Activated naive CD4-positive, alpha-beta T cell treated with anti-CD3 and anti-CD28 coated beads, Interleukin-2, amount 10 ng/mL, durations not matched to agents 7 days and 5 days (primary cell): ENCODE results near the gene TRPM2.
"Not testable (repeated sequence)": the region's sequence is repeated elsewhere in the genome, so short reads cannot be mapped to it uniquely, and the experiment has no call there.

Experiments used
- CTCF ChIA-PET: fragments of 350-600 bp; sonication (Branson Sonifier 250); formaldehyde crosslinking; loops from one replicate; lab custom pipeline; 2021; ENCODE audit warnings: antibody characterized with exemption; lab: Charles Lee
- DNase-seq: peaks from one replicate; pipeline ENCODE4 v3.0.0-alpha.2; 2020
- H3K27ac Mint-ChIP-seq: one replicate; pipeline ENCODE4 v1.8.0; 2021; ENCODE audit warnings: mild to moderate bottlenecking, moderate library complexity, mixed read lengths
- H3K27me3 Mint-ChIP-seq: one replicate; pipeline ENCODE4 v1.8.0; 2021; ENCODE audit warnings: mild to moderate bottlenecking, mixed read lengths
- H3K36me3 Mint-ChIP-seq: one replicate; pipeline ENCODE4 v1.8.0; 2021; ENCODE audit warnings: mixed read lengths
- H3K4me1 Mint-ChIP-seq: one replicate; pipeline ENCODE4 v1.8.0; 2021; ENCODE audit warnings: mixed read lengths
- H3K4me3 Mint-ChIP-seq: one replicate; pipeline ENCODE4 v1.8.0; 2021; ENCODE audit warnings: mild to moderate bottlenecking, moderate library complexity, mixed read lengths
- H3K9me3 Mint-ChIP-seq: one replicate; pipeline ENCODE4 v1.8.0; 2021; ENCODE audit warnings: mixed read lengths

TRPM2 gene

GRCh38 chr21:44335266-44336059, 18.0 kb upstream of the TRPM2 start:
- Mint-ChIP-seq H3K27ac (no peak overlapping the region), H3K9me3 (no peaks in the 10 kb centered on the region), H3K27me3 (no peaks in the 10 kb centered on the region), H3K4me3 (no peak overlapping the region), H3K36me3 (no peaks in the 10 kb centered on the region), H3K4me1 (peaks cover 22% of the 10 kb centered on the region)
- CTCF ChIA-PET = no interaction called here
- DNase-seq = no peak

- Mint-ChIP-seq H3K36me3 (no peaks in the 10 kb centered on the region), H3K4me1 (peaks cover 27% of the 10 kb centered on the region), H3K9me3 (no peaks in the 10 kb centered on the region), H3K27me3 (no peaks in the 10 kb centered on the region), H3K27ac (peak overlapping the region; percentile 80), H3K4me3 (peak overlapping the region; percentile 56)
- no peak for DNase-seq
- CTCF ChIA-PET = no interaction called here
These were observed 16.0 kb upstream of the TRPM2 start for GRCh38 chr21:44337449-44337848.

DNA sequence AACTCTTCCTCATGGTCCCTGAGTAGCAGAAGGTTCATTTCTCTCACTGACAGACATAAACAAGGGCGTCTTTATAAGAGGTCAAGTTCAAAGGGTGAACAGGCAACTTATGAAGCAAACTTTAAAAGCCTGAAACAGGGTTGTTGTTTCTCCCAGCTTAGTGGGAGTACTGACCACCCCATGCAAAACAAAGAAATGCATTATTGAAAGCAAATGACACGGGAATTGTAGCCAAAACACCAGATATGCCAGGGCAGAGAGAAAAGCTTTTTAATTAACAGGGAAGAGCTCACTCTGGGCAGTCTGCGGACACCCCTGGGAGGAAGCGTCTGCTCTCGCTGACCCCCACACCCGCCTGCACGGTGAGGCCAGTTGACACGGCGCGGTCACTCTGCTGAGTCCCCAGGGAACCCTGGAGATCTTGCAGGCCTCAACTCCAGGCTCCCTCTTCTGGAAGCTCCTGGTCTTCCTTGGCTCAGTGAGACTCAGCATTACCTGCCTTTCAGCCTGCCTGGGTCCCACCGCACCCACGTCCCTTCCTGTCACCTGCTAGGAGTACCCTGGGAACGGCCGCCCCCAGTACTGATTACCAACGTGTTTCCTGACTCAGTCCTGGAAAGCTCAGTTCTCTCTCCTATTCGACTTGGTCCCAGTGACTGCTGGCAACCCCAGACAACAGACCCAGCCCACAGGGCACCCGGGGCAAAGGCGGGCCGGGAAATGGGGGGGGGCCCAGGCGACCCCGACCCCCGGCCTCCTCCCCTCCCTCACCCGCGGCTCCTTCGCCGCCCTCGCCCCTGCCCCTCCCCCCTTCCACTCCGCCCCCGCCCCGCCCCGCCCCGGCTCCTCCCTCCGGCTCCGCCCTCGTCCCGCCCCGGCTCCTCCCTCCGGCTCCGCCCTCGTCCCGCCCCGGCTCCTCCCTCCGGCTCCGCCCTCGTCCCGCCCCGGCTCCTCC, 15.2 kb upstream of the TRPM2 start:
- DNase-seq = peak; percentile 63

DNA sequence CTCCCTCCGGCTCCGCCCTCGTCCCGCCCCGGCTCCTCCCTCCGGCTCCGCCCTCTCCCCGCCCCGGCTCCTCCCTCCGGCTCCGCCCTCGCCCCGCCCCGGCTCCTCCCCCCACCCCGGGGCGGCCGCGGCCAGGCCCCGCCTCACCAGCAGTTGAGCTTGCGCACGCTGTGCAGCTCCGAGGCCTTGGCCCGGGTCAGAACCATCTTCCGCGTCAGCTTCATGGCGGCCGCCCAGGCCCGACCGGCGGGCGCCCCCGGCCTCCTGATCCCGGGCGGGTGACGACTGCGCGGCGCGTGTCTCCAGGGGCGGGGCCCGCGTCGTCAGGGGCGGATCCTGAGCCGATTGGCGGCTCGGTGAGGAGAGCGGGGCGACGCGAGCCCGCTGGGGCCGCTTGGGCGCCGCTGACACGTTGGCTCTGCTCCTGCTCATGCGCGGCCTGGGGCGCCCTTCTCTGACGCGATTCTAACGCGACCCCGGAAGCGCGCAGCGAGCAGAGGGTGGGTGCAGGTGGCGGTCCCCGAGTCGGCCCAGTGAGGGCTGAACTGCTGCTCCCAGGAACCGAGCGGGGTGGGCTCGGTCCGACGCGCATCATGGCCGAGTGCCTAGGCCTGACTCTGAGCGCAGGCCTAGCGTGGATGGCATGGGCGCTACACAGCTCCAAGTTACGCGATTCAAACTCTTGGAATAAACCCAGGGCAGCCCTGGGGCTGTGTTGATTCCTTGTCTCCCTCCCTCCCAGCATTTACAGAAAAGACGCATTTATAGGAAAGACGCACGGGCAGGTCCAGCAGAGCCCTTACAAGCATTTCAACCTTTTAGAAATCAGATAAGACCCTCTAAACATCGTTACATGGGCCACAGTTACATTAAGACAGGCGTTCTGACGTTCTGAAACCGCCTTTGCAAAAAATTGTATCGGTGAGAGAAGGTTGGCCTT, 14.2 kb upstream of the TRPM2 start, which contains the start of gene CFAP410:
Gene CFAP410, minus strand, starts transcription at position 420 of the 940 bp plus-strand sequence. Its CDS starts 196 bp downstream, at position 224.
- Mint-ChIP-seq H3K27ac (peak within 1 kb of the TSS; percentile 98), H3K4me3 (peak within 1 kb of the TSS; percentile 97)
- CTCF ChIA-PET = no interaction called here

More for the DNA sequence above, 15.2 kb upstream of the TRPM2 start:
- Mint-ChIP-seq H3K4me3 (peak overlapping the region; percentile 56), H3K27ac (peak overlapping the region; percentile 81), H3K27me3 (peaks cover 3% of the 10 kb centered on the region), H3K4me1 (peaks cover 27% of the 10 kb centered on the region), H3K36me3 (no peaks in the 10 kb centered on the region), H3K9me3 (no peaks in the 10 kb centered on the region)
- CTCF ChIA-PET = no interaction called here

GRCh38 chr21:44341726-44342458, 11.5 kb upstream of the TRPM2 start:
- Mint-ChIP-seq H3K27me3 (peaks cover 37% of the 10 kb centered on the region), H3K27ac (peak overlapping the region; percentile 52), H3K4me1 (peaks cover 27% of the 10 kb centered on the region)
- H3K36me3 Mint-ChIP-seq, H3K9me3 Mint-ChIP-seq, H3K4me3 Mint-ChIP-seq, DNase-seq: not testable (repeated sequence)
- CTCF ChIA-PET = interaction anchor here (0.8 to 1.2 kb wide), 2 partner anchors 11 to 169 kb away, joined by 3 read pairs; partner anchors contain the start of gene TRPM2

More for the DNA sequence above, 14.2 kb upstream of the TRPM2 start, which contains the start of gene CFAP410:
- peak; percentile 95 for DNase-seq
- no peaks in the 10 kb centered on the region for H3K36me3 Mint-ChIP-seq
- peaks cover 27% of the 10 kb centered on the region for H3K4me1 Mint-ChIP-seq
- peaks cover 11% of the 10 kb centered on the region for H3K27me3 Mint-ChIP-seq
- H3K9me3 Mint-ChIP-seq = no peaks in the 10 kb centered on the region

DNA sequence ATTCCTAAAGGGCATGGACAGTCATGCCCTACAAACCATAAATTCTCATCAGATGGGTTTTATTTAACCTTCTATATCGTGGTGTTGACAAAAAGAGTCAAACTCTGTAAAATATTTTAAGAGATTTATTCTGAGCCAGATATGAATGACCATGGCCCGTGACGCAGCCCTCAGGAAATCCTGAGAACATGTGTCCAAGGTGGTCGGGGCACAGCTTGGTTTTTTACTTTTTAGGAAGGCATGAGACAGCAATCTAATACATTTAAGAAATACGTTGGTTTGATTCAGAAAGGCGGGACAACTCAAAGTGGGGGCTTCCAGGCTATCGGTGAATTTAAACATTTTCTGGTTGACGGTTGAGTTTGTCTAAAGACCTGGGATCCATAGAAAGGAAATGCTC, 10.4 kb upstream of the TRPM2 start:
- CTCF ChIA-PET = interaction anchor here (0.8 kb wide), 1 partner anchor 167 kb away, joined by 3 read pairs; no protein-coding TSS in a partner anchor
- H3K4me1 Mint-ChIP-seq = peaks cover 22% of the 10 kb centered on the region
- not testable (repeated sequence) for H3K4me3 Mint-ChIP-seq, H3K9me3 Mint-ChIP-seq, H3K36me3 Mint-ChIP-seq, DNase-seq, H3K27ac Mint-ChIP-seq
- peaks cover 47% of the 10 kb centered on the region for H3K27me3 Mint-ChIP-seq

- H3K4me1 Mint-ChIP-seq = peaks cover 14% of the 10 kb centered on the region
- H3K27ac Mint-ChIP-seq = no peak overlapping the region
- H3K4me3 Mint-ChIP-seq = no peak overlapping the region
- no peak for DNase-seq
- H3K9me3 Mint-ChIP-seq = no peaks in the 10 kb centered on the region
- H3K36me3 Mint-ChIP-seq = no peaks in the 10 kb centered on the region
- peaks cover 63% of the 10 kb centered on the region for H3K27me3 Mint-ChIP-seq
- CTCF ChIA-PET = interaction anchor here (0.6 kb wide), 1 partner anchor 59 kb away, joined by 4 read pairs; no protein-coding TSS in a partner anchor
These were observed 8.8 kb upstream of the TRPM2 start for GRCh38 chr21:44344541-44345183.

GRCh38 chr21:44345495-44345894, 7.9 kb upstream of the TRPM2 start:
- Mint-ChIP-seq H3K4me1 (peaks cover 5% of the 10 kb centered on the region), H3K4me3 (no peak overlapping the region), H3K27ac (no peak overlapping the region), H3K27me3 (peaks cover 72% of the 10 kb centered on the region), H3K36me3 (no peaks in the 10 kb centered on the region), H3K9me3 (no peaks in the 10 kb centered on the region)
- no peak for DNase-seq
- CTCF ChIA-PET = no interaction called here

DNA sequence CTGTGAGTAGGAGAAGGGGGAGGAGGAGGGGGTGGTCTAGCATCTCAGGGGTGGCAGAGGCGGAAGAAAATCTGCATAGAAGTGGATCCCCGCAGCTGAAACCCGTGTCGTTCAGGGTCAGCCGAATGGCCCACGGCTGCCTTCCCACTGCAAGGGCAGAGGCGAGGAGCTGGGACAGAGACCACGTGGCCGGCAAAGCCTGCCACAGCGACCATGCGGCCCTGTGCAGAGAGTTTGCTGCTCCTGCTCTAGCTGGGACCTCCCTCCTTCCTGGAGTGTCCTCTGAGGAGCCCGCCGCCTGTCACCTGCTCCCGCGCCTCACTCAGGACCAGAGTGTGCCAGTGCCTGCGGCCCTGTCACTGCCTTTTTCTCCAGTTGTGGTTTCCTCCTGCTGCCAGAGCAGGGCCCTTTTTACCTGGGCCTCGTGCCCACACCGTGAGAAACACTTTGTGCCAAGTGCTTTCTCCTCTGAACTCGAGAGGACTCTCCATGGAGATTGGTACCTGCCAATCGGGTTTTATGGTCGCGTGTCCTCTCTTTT, 5.4 kb upstream of the TRPM2 start:
- Mint-ChIP-seq H3K36me3 (peaks cover 2% of the 10 kb centered on the region), H3K27ac (no peak overlapping the region), H3K9me3 (no peaks in the 10 kb centered on the region), H3K27me3 (peaks cover 94% of the 10 kb centered on the region), H3K4me3 (no peak overlapping the region), H3K4me1 (peaks cover 16% of the 10 kb centered on the region)
- no peak for DNase-seq
- CTCF ChIA-PET = no interaction called here

GRCh38 chr21:44348861-44349260, 4.6 kb upstream of the TRPM2 start:
- CTCF ChIA-PET = no interaction called here
- no peak for DNase-seq
- no peak overlapping the region for H3K27ac Mint-ChIP-seq
- peaks cover 5% of the 10 kb centered on the region for H3K36me3 Mint-ChIP-seq
- no peak overlapping the region for H3K4me3 Mint-ChIP-seq
- H3K27me3 Mint-ChIP-seq = peaks cover 86% of the 10 kb centered on the region
- no peaks in the 10 kb centered on the region for H3K9me3 Mint-ChIP-seq
- H3K4me1 Mint-ChIP-seq = peaks cover 25% of the 10 kb centered on the region

GRCh38 chr21:44349416-44349846, 4.0 kb upstream of the TRPM2 start:
- Mint-ChIP-seq H3K27ac (no peak overlapping the region), H3K9me3 (no peaks in the 10 kb centered on the region), H3K4me3 (no peak overlapping the region), H3K36me3 (peaks cover 8% of the 10 kb centered on the region), H3K4me1 (peaks cover 31% of the 10 kb centered on the region), H3K27me3 (peaks cover 82% of the 10 kb centered on the region)
- DNase-seq = no peak
- CTCF ChIA-PET = no interaction called here
